ENCODE results near the gene YWHAH.

Gene YWHAH

DNA sequence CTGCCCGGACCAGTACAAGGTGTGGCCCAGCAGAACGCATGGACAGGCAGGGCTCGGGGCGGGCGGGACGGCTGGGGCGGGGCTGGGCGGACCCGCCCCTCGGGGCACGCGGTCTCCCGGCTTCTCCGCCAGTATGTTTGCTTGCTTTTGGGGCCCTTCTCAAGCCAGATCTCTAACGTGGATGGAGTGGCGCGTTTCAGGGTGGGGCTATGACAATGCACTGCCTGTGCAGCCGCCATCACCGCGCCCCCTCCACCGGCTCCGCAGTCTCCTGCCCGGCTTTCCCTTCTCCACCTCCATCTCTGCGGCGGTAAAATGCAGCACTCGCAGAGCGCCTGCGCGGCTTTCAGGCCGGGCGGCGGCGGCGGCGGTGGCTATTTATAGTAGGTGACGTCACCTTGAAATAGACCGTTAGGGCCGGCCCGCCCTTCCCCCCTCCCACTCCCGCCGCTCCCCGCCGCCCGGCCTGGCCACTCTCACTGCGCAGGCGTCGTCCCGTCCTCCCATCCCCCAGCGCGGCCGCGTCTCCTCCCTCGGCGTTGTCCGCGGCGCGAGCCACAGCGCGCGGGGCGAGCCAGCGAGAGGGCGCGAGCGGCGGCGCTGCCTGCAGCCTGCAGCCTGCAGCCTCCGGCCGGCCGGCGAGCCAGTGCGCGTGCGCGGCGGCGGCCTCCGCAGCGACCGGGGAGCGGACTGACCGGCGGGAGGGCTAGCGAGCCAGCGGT lies at the start of gene YWHAH:
Gene YWHAH (plus strand): TSS at position 558 of the 722 bp plus-strand sequence. CDS start 199 bp downstream, outside the sequence.
- peak; percentile 83 for DNase-seq (ENCODE audit: low read depth, low spot score)

DNA sequence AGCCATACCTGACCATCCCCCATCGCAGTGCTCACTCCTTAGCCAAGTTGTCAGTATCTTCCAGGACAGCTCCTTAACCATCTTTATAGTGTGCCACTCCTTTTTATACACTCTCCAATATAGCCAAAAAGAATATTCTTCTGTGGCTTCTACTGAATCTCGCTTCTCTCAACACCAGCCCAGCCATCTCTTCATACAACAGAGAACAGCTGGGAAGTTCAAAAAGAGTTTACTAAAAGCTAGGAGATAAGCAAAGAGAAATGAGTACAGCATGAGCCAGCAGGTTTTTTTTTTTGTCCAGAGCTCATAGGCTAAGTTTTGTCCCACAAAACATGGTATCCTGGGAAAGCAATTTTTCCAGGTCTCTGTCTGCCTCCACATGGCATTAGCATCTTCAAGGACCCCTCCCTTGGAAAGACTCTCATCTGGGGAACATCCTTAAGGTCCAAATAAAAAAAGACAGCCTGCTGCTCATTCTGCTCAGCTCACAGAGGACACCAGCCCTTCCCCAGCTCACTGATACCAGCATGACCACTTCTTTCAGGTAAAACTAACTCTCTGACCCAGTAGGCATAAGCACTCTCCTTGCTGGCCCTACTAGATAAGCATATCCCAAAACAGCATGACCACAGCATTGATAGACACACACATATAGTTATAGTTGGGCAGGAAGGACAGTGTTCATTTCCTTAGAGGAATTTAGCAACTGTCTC lies 48.8 kb upstream of the YWHAH start:
- DNase-seq (ENCODE audit: low read depth, low spot score), result no peak

DNA sequence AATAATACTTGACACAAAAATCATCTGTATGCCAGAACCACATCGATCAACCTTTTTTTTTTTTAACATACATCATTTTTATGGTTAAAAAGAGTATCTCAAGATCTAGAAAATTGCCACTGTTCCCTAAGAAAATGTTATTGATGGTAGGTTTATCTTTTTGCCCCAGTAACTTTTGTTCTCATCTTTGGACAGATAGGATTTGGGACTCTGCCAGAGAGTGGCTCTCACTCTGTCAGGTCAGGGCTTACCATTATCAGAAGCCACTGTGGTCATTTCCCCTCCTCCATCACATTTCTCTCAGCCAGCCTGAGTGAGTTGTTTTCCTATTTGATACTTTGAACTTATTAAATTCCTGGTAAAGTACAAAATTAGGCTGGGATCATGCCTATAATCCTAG lies 47.9 kb upstream of the YWHAH start:
- no peak for DNase-seq (ENCODE audit: low read depth, low spot score)

DNA sequence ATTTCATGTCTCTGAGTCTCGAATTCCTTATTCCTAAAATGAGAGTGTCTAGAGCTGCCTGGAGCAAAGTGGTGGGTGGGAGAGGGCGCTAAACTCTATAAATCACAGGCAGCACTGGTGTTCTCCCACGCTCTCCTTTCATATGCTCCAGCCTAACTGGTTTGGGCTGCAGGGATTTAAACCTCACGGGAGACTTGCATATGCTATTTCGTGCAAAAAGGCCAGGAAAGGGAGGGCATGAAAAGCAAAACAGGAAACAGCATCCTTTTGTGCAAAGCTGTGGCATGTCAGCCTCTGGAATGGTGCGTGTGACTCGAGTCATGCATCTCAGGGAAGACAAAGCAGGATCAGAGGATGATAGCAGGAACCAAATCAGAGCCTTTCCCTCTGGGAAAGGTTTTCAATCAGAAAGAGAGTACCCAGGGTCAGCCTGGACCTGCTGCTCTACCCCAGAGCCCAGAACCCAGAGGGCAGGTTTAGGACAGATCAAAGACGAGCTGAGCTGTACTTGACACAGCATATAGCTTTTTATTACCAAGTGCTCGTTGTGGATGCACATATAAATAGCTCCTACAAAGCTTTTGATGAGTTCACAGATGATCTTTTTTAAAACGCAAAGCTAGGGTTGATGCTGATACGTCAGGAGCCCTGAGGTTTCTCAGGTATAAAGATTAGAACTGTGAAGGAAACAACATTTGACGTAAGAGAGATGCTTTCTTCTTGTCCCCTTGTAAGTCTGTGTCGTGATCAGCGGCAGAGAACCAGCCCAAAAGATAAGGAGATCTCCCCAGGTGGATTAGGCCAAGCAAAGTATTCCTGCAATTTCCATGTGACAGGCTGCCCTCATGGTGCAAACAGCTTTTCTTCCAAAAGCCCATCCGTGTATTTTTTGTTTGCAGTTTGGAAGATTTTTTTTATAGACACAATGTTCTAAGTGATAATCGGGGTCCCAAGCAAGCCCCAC lies 46.2 kb upstream of the YWHAH start:
- DNase-seq (ENCODE audit: low read depth, low spot score), result no peak

DNA sequence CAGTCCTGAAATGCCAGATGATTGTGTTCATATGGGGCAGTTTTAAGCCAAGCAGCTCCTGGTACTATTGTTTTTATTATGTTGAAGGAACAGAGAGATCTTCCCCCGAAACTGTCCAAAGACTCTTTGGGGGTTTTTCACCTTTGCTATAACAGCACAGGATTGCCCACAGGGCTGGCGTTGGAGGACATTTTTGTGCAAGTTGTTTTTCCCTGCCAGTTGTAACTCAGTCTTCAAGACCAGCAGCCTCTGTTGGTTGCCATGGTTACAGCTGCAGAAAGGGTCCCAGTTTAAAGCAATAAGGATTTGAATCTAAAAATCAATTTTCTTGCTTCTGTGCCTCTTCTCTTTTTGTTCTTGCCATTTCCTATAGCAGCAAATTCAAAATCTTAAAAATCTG lies 45.4 kb upstream of the YWHAH start:
- no peak for DNase-seq (ENCODE audit: low read depth, low spot score)

DNA sequence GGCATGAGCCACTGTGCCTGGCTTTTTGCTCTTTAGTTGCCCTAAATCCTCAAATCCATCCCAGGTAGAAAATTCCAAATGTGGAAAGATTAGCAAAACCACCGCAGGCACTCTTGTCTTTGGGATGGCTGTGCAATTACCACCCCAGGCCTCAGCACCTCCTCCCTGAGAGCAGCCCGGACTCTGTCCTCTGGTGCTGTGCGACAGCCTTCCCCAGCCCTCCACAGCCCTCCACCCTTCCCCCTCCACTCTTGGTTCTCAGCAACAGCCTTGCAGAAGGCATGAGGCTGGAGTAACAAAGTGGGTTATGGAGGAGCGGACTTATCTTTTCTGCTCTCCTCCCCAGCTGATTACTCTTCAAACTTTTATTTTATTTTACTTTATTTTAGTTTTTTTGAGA lies 44.7 kb upstream of the YWHAH start:
- DNase-seq (ENCODE audit: low read depth, low spot score), result no peak

DNA sequence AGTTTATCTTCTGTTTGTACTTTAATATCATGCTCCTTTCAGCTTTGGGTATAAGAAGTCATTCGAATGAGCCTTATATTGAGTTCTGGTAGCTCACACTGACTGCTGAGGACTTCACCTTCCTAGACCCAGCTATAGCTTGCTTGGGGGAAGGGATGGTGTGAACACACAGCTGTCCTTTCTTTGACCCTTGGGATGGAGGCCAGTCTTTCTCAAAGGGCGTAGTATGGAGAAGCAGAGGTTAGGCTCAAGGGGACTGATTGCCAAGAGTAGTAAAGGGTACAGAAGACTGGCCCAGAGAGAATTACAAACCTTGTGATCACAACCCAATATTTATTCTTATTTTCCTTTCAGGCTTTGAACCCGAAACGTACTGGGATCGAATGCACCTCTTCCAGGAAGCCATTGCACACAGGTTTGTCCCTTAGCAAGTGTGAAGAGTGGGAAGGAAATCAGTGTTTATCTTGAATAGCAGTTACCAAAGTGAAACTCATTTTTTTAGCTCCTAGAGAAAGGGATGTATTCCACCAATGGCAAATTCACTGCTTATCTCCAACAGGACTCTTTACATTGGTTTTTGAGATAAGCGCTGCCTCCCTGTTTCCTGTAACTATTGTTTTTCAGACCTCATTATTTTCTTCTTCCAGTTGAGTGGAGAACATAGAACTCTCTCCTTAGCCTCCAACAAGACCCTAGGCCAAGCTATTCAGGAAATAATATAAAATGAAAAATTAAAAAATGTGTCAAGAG lies 42.8 kb upstream of the YWHAH start:
- DNase-seq (ENCODE audit: low read depth, low spot score), result no peak

DNA sequence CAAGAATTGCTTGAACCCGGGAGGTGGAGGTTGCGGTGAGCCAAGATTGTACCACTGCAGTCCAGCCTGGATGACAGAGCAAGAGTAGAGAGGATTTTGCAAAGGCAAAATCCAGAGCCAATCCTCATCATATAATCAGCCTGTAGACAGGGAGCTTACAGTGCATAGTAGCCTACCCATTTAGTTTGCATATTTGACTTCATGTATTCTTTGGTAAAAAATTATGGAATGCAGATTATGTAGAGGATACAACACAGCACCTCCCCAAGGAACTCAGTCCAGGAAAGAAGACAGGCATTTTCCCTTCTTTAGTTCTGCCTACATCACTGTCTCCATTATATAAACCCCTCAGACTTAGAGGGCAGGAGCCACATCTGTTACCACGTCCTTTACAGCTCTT lies 39.7 kb upstream of the YWHAH start:
- no peak for DNase-seq (ENCODE audit: low read depth, low spot score)

DNA sequence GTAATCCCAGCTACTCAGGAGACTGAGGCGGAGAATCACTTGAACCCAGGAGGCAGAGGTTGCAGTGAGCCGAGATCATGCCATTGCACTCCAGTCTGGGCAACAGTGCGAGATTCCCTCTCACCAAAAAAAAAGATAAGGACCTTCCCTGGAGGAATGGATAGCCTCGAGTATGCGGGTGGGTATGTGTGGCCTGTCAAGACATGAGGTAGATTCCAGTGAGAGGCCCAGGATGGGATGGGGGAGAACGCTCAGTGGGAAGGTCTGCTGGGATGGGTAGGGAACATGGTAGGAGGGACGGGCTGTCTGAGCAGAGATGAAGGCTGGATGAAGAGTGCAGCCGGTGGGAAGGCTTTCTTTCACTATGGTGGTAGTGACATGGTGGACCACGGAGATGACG lies 39.0 kb upstream of the YWHAH start:
- no peak for DNase-seq (ENCODE audit: low read depth, low spot score)

DNA sequence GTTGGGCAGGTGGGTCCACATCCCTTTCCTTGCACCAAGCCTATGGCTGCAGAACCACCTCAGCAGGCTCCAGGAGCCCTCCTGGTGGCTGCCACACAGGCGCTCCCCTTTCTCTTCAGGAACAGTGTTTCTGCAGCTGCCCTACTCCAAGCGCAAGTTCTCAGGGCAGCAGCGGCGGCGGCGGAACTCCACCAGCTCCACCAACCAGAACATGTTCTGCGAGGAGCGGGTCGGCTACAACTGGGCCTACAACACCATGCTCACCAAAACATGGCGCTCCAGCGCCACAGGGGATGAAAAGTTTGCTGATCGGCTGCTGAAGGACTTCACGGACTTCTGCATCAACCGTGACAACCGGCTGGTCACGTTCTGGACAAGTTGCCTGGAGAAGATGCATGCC lies 38.2 kb upstream of the YWHAH start:
- no peak for DNase-seq (ENCODE audit: low read depth, low spot score)

DNA sequence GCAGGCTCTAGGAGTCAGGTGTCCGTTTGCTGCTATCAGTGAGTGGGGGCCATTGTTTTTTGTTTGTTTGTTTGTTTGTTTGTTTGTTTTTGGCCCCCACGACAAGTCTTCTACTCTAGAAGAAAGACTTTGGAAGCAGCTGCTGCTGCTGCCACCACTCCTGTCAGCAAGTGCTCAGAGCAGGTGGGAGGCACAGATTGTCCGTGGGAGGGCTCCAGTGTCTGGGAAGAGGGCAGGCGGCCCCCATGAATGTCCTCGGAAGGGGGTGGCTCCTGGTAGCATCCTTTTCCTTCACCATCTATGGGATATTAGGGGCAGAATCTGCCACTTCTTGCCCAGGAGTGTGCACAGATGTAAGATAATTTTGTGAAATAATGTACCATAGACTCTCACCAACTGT lies 37.8 kb upstream of the YWHAH start:
- no peak for DNase-seq (ENCODE audit: low read depth, low spot score)

DNA sequence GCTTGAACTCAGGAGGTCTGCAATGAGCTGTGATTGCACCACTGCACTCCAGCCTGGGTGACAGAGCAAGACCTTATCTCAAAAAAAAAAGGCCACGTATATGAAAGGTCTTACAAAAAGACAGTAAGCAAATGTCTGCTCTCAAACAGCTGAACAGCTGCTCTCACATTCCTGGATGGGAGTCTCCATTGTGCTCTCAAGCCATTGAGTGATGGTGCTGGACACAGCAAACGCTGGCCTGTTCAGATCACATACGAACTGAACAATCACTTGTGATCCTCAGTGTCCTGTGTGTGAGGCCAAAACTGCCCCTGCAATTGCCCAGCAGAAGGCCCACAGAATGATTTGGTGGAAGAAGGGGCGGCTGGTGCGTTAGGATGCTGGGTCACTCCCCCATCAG lies 34.4 kb upstream of the YWHAH start:
- no peak for DNase-seq (ENCODE audit: low read depth, low spot score)

DNA sequence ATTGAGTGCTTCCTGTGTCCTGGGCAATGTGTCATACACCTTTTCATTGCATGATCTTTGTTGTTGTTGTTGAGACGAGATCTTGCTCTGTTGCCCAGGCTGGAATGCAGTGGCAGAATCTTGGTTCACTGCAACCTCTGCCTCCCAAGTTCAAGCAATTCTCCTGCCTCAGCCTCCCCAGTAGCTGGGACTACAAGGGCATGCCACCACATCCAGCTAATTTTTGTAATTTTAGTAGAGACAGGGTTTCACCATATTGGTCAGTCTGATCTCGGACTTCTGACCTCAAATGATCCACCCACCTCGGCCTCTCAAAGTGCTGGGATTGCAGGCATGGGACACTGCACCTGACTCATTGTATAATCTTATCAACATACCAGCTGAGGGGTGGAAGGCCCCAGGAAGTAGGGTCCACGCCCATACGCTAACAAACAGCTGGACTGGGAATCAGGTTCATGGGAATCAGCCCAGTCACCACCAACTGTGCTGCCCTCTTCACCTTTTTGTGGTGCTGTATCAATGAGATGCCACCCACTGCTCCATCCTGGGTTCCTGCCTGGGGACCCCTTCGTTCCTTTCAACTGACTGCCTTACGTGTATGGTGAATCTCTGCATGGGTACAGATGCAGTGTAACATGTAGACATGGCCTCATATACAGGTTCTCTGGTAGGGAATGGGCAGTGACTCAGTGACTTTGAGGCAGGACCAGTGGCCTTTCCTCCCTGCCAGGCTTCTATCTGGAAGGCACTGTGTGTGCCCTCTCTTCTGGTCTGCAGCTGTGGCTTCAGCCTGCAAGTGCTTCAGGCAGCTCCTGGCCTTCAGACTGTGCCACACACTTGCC lies 32.5 kb upstream of the YWHAH start:
- DNase-seq (ENCODE audit: low read depth, low spot score), result no peak

DNA sequence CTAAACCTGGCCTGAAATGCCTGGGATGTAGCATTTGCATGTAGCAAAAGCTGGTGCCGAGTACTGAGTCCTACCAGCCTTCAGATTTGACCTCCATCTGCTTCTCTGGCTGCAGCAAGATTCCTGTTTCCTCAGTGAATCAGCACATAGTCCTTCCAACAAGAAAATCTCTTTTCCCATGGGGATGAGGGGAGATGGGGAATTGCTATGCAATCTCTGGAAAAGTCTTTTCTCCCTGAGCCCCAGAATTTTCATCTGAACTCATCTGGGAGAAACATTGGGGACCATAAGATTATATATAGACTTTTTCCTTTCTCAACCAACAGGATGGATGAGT lies 32.0 kb upstream of the YWHAH start:
- DNase-seq (ENCODE audit: low read depth, low spot score), result no peak

DNA sequence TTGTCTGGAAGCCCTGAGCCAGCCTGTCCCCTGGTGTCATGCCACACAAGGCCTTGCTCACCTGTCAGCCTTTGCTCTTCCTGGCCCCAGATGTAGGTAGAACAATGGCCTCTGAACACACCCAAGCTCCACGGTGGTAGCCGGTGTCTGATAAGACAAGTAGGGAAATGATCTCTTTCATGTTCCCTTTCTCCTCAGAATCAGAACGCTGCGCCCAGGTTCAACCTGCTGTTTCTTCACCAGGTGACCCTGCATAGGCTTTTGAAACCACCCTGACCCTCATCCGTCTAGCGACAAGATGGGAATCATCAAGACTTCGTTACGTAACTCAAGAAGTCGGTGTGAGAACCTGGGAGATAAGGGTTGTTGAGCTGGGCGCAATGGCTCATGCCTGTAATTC lies 28.7 kb upstream of the YWHAH start:
- DNase-seq (ENCODE audit: low read depth, low spot score), result no peak

DNA sequence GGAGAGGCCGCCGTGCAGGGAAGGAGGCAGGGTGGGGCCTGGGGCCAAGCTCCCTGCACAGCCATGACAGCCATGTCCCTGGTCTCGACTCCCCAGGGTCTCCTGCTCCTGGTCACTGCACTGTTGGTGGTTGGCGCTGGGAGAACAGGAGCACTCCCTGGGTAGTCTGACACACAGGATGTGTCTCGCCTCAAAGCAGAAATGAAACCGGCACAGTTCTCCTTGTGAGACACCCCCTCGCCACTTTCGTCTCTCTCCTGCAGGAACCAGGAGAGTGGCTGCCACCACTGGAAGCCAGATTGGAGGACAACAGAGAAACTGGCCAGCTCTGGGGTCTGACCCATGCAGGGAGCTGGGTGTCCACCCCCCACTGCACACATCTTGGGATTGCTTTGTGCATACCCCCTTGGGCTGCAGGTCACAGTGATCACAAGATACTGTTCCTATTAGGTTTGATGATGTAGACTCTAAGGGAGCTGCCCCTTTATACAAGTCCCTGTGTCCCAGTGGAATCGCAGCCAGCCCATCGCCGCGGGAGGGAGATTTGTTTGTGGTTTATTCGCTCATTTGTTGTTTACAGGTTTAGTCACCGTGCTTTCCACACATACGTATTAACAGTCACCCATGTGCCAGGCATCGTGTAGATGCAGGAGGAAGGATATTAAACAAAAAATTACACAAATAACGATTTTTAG lies 27.0 kb upstream of the YWHAH start:
- DNase-seq (ENCODE audit: low read depth, low spot score), result no peak

DNA sequence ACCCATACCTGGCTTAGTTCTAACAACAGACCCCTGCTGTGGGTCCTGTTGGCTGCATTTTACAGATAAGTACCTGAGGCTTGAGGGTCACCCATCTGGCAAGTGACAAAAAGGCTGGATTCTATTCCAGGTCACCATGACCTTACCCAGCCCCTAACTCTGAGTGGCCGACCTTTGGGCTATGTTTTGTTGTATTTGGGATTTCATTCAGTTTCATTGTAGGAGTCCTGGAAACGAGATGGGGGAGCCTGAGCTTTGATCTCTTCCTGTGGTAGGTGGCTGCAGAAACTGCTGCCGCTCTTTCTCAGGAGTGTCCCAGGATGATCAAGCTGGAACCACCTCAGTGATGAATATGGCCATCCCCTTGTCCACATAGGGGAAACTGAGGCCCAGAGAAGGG lies 24.6 kb upstream of the YWHAH start:
- no peak for DNase-seq (ENCODE audit: low read depth, low spot score)

DNA sequence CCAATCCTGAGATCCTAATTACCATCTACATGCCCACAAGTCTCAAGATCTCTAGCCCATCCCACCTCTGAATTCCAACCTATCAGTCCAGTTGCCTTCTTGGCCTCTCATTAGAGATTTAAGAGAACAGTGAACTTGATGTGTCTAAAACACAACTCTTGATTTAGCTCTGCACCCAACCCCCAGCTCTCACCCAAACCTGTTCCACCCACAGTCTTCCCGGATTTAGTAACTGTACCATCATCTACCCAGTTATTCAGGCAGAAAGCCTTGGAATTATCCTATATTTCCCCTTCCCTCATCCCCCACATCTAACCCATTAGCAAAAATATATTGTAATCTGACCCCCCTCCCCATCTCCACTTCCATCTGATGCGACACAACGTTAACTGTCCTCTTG lies 24.0 kb upstream of the YWHAH start:
- DNase-seq (ENCODE audit: low read depth, low spot score), result no peak

DNA sequence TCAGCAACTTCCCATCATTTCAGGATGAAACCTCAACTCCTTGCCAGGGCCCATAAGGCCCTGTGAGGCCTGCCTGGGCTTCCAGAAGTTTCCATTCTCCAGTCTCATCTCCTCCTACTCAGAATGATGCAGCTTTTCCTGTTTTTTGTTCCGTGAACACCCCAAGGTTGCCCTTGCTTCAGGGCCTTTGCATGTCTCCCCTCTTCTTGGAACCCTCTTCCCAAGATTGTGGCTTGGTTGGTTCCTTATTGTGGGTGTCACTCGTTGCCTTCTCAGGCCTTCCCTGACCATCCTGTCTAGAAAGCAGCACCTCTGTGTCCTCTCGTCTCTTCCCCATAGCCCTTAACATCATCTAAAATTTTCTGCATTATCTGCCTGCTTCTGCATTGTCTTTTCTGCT lies 23.2 kb upstream of the YWHAH start:
- DNase-seq (ENCODE audit: low read depth, low spot score), result no peak

DNA sequence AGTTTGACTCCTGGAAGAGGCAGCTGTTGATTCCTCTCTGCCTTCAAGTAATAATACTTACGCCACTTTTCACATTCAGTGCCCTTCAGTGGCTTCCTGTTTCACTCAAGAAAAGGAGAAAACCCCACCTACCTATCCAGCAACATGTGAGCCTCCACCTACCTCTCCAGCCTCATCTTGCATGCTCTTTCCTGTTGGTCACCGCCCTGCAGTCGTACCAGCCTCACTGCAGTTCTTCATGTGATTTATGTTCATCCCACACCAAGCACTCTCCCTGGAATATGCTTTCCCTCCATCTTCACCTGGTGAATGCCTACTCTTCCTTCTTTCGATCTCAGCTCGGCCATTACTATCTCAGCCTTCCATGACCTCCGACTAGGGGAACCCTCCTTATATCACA lies 21.8 kb upstream of the YWHAH start:
- DNase-seq (ENCODE audit: low read depth, low spot score), result no peak
